Stimulated activated CD4-positive, alpha-beta T cell treated with anti-CD3 and anti-CD28 coated beads, Interleukin-12 subunit alpha, Interleukin-12 subunit beta, amount 100 ng/mL, for 4 hours (primary cell): ENCODE results near the gene ASB13.

Experiments used
- DNase-seq: peaks from one replicate; pipeline ENCODE4 v3.0.0-alpha.2; 2020

The ASB13 gene

GRCh38 chr10:5645944-5646617 lies 20.3 kb downstream of the ASB13 start:
- DNase-seq, result no peak

- DNase-seq, result no peak
Observed at GRCh38 chr10:5645375-5645774, 21.0 kb downstream of the ASB13 start.

- DNase-seq, result no peak
Observed at GRCh38 chr10:5644930-5645329, 21.5 kb downstream of the ASB13 start.

GRCh38 chr10:5643346-5644067 lies 22.9 kb downstream of the ASB13 start:
- no peak for DNase-seq

GRCh38 chr10:5641501-5641900 lies 24.9 kb downstream of the ASB13 start:
- DNase-seq, result no peak

- DNase-seq, result no peak
Observed at GRCh38 chr10:5640501-5640900, 25.9 kb downstream of the ASB13 start.

GRCh38 chr10:5640036-5640435 lies 26.4 kb downstream of the ASB13 start:
- DNase-seq, result no peak

GRCh38 chr10:5639066-5639465 lies 27.3 kb downstream of the ASB13 start:
- DNase-seq, result no peak

GRCh38 chr10:5638494-5638893 lies 27.9 kb downstream of the ASB13 start:
- DNase-seq, result no peak

GRCh38 chr10:5634918-5635317 lies 31.5 kb downstream of the ASB13 start:
- DNase-seq, result no peak

- DNase-seq, result no peak
Observed at GRCh38 chr10:5633166-5633749, 33.1 kb downstream of the ASB13 start.

- no peak for DNase-seq
Observed at GRCh38 chr10:5632446-5632845, 33.9 kb downstream of the ASB13 start.

GRCh38 chr10:5631936-5632335 lies 34.5 kb downstream of the ASB13 start:
- no peak for DNase-seq

- DNase-seq, result no peak
Observed at GRCh38 chr10:5630112-5630436, 36.3 kb downstream of the ASB13 start.

GRCh38 chr10:5629303-5630111 lies 36.9 kb downstream of the ASB13 start:
- DNase-seq, result peak; percentile 85

GRCh38 chr10:5628451-5629302 lies 37.7 kb downstream of the ASB13 start:
- no peak for DNase-seq

GRCh38 chr10:5627486-5628044 lies 38.8 kb downstream of the ASB13 start:
- DNase-seq, result no peak

GRCh38 chr10:5625992-5626777 lies 40.2 kb downstream of the ASB13 start:
- no peak for DNase-seq

GRCh38 chr10:5624701-5625100 lies 41.7 kb downstream of the ASB13 start:
- DNase-seq, result no peak

GRCh38 chr10:5623081-5623748 lies 43.2 kb downstream of the ASB13 start:
- DNase-seq, result peak; percentile 84
